K562 (cell line): ENCODE data around the gene C16orf89.

Experiments used
- CTCF ChIP-seq, 3 experiments: IDR thresholded peaks in 2 of 3; conservative IDR thresholded peaks in 1 of 3; 2 replicates each; pipeline ENCODE4 v1.5.1; 2011 to 2012; ENCODE audit warnings: low read length in 3 of 3, mild to moderate bottlenecking in 3 of 3, control low read depth in 2 of 3, improper control_type of control experiment in 1 of 3, inconsistent platforms in 1 of 3, low read depth in 1 of 3, mixed read lengths in 1 of 3, moderate library complexity in 1 of 3; ENCODE audit not compliant: insufficient read depth in 2 of 3
- KAT7 ChIP-seq: sonication (generic); formaldehyde crosslinking; IDR thresholded peaks from 2 replicates; pipeline ENCODE4 v1.8.0; 2022; ENCODE audit warnings: missing genetic modification reagents, mild to moderate bottlenecking, borderline replicate concordance
- ZBTB26 ChIP-seq: fragments of 450-650 bp; formaldehyde crosslinking; IDR thresholded peaks from 2 replicates; pipeline ENCODE4 v1.4.0; 2022; ENCODE audit warnings: missing genetic modification characterization

- TF ChIP-seq CTCF (IDR thresholded peaks at IDR 0.05 in 2 of 3, conservative IDR thresholded peaks at IDR 0.05 in 1 of 3; ENCODE audit: insufficient read depth in 2 of 3, low read depth in 1 of 3, low read length in 3 of 3) (no peak), KAT7 (CRISPR knock-in tag) (no peak), ZBTB26 (CRISPR knock-in tag) (no peak)
Measured at GRCh38 chr16:5003828-5004227, 61.9 kb downstream of the C16orf89 start.
